Tibial nerve (tissue), 3 donors: ENCODE results near the gene PTPRF.

Experiments
- CTCF ChIP-seq, 5 experiments: fragments of 200-600 bp in 3 of 5; fragments of 450-650 bp in 2 of 5; sonication (generic) in 3 of 5; IDR thresholded peaks; one replicate each; pipeline ENCODE4 v1.5.1; 2016 to 2019; ENCODE audit warnings: antibody characterized with exemption in 5 of 5, mild to moderate bottlenecking in 3 of 5, moderate library complexity in 2 of 5
- POLR2A ChIP-seq, 2 donors: fragments of 450-650 bp; IDR thresholded peaks; one replicate each; pipeline ENCODE4 v1.6.1; 2017; ENCODE audit warnings: antibody characterized with exemption in 2 of 2, mild to moderate bottlenecking in 2 of 2, moderate library complexity in 2 of 2

- TF ChIP-seq POLR2A (IDR thresholded peaks at IDR 0.05) (no peak), CTCF (IDR thresholded peaks at IDR 0.05) (no peak)
These were observed 15.9 kb downstream of the PTPRF start for GRCh38 chr1:43546388-43547100.
